ENCODE measurements around the gene SLC6A1.

The SLC6A1 gene

DNA sequence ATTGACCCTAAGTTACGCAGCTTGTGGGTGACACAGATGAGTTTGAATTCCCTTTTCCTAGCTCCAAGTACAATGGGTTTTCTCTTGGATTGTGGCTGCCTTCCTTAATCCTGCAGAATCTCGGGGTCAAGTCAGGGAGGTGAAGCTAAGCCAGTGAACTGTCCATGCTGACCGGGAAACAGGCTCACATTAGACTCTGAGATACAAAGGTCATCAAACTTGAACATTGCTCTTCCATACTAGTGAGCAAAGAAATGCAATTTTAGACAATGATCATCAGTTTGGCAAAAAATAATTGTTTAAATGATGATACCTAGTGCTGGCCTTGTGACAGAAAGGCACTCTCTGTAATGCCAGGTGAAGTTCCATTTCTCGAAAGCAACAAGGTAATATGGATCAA lies 31.6 kb downstream of the SLC6A1 start:
- no peak for DNase-seq
- no peak for ATAC-seq (replicated peaks)
- H3K27ac Mint-ChIP-seq = no peak overlapping the region
- peaks cover 0 to 11% of the 10 kb centered on the region in 2 donors for H3K9me3 Mint-ChIP-seq
- peaks cover 31 to 72% of the 10 kb centered on the region in 2 donors for H3K27me3 Mint-ChIP-seq
- H3K4me1 Mint-ChIP-seq (ENCODE audit: low read depth in 2 of 2) = peaks cover 0 to under 1% of the 10 kb centered on the region in 2 donors
- no peaks in the 10 kb centered on the region for H3K36me3 Mint-ChIP-seq (ENCODE audit: insufficient read depth)
- no peak overlapping the region for H3K4me3 Mint-ChIP-seq

DNA sequence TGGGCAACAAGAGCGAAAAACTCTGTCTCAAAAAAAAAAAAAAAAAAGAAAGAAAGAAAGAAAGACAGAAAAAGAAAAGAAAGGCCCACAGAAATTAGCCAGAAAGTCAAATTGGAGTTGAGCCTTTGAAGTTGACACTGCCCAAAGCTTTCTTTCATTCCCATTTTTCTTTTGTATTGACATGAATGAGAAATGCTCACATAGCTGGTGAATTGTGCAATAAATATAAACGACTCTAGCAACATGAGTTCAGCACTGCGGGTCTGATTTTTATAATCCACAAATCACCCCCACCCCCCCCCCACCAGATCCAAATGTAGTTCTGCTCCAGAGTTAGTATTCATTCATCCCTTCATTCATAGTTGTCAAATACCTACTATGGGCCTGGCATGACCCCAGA lies 37.4 kb downstream of the SLC6A1 start:
- H3K36me3 Mint-ChIP-seq (ENCODE audit: insufficient read depth) = no peaks in the 10 kb centered on the region
- H3K9me3 Mint-ChIP-seq = peaks cover 0 to 11% of the 10 kb centered on the region in 2 donors
- no peaks in the 10 kb centered on the region for H3K4me1 Mint-ChIP-seq (ENCODE audit: low read depth in 2 of 2)
- DNase-seq = no peak
- H3K27me3 Mint-ChIP-seq = peaks cover 43 to 49% of the 10 kb centered on the region in 2 donors
- no peak for ATAC-seq (replicated peaks)
- no peak overlapping the region for H3K27ac Mint-ChIP-seq
- H3K4me3 Mint-ChIP-seq = no peak overlapping the region

GRCh38 chr3:11033871-11034270 lies 41.3 kb downstream of the SLC6A1 start:
- DNase-seq (no peak), ATAC-seq (replicated peaks) (no peak)
- Mint-ChIP-seq H3K36me3 (ENCODE audit: insufficient read depth) (no peaks in the 10 kb centered on the region), H3K4me3 (no peak overlapping the region), H3K4me1 (ENCODE audit: low read depth in 2 of 2) (no peaks in the 10 kb centered on the region), H3K27me3 (peaks cover 47 to 54% of the 10 kb centered on the region in 2 donors), H3K9me3 (no peaks in the 10 kb centered on the region), H3K27ac (no peak overlapping the region)

DNA sequence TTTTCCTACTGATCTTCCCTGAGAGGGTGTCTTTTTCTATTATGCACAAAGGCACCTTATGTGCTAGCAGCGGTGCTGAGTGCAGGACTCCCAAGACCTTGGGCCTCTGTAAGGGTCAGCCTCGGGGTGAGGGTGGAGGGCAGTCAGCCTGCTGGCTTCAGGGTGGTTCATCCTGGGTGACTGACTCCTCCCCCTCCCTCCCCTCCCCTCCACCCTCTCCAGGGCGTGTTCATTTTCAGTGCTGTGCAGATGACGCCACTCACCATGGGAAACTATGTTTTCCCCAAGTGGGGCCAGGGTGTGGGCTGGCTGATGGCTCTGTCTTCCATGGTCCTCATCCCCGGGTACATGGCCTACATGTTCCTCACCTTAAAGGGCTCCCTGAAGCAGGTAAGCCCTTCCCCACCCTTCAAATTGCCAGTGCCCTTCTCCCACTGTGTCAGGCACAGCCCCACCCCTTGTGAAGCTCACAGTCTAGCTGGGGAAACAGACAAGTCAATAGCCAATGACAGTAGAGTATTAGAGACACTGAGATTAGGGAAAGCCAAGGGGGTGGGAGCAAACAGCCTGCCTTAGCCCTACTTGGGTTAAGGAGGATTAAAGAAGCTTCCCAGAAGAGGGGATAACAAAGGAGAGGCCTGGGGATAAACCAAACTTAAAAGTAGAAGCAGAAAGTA lies 41.9 kb downstream of the SLC6A1 start:
- no peak for ATAC-seq (replicated peaks)
- DNase-seq = no peak

DNA sequence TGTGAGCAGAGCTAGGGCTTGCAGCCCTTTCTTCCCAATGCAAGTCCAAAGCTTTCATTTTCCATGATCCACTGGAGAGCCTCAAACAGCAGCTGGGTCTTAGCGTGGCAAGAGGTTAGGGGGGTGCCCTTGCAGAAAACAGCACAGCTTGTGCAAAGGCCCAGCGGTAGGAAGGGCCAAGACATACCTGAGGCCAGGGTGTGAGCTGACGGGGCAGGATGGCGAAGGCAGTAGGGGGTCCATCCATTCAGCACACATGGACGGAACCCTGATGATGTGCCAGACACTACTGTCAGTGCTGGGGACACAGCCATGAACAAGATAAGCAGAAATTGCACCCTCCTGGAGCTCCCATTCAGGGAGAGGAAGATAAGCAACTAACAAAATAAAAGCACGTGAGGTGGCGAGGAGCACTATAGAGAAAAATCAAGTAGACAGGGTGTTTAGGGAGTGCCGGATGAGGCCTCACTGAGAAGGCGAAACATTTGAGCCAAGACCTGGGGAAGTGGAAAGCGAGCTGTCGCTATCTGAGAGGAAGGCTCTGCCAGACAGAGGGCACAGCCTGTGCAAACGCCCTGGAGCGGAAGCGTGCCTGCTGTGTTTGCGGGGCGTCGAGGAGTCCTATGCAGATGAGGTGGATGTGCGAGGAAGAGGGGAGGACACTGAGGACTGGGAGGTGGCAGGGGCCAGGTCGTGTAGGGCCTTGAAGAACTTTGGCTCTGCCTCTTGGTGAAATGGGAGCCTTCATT lies 43.4 kb downstream of the SLC6A1 start:
- Mint-ChIP-seq H3K4me3 (no peak overlapping the region), H3K4me1 (ENCODE audit: low read depth in 2 of 2) (no peaks in the 10 kb centered on the region), H3K9me3 (no peaks in the 10 kb centered on the region), H3K27ac (no peak overlapping the region), H3K27me3 (peaks cover 46 to 49% of the 10 kb centered on the region in 2 donors), H3K36me3 (ENCODE audit: insufficient read depth) (no peaks in the 10 kb centered on the region)
- DNase-seq (no peak), ATAC-seq (replicated peaks) (no peak)

More for the DNA sequence above, 41.9 kb downstream of the SLC6A1 start:
- Mint-ChIP-seq H3K36me3 (ENCODE audit: insufficient read depth) (no peaks in the 10 kb centered on the region), H3K9me3 (no peaks in the 10 kb centered on the region), H3K27ac (no peak overlapping the region), H3K4me3 (no peak overlapping the region), H3K4me1 (ENCODE audit: low read depth in 2 of 2) (no peaks in the 10 kb centered on the region), H3K27me3 (peaks cover 43 to 48% of the 10 kb centered on the region in 2 donors)

DNA sequence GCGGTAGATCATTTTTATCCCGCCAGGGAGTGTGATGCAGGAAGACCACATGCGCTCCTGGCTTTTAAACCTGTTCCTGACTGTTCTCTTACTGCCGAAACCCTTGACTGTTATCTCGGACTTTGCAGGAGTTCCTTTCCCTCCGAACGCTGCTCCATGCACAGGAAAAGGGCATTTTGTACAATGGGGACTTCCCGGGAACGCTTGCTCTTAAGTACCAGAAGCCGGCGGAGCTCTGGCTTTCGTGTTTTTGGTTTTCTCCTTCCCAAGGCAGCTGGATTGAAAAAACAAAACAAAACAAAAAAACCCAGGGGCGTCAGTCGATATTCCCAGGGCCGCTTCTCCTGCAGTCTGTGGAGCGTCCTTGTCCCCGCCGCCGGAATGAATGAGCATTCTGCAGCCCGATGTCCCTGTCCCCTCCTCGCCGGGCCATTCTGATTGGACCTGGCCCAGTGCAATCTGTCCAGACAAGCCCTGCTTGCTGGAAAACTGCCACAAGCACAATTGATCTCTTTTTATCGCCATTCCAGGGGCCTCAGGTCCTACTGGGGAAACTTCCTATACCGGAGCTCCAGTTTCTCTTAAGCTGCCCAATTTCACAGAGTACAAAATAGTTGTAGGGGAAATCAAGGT lies 44.8 kb downstream of the SLC6A1 start:
- peaks cover 46% of the 10 kb centered on the region in 2 donors for H3K27me3 Mint-ChIP-seq
- H3K27ac Mint-ChIP-seq = no peak overlapping the region
- DNase-seq (no peak), ATAC-seq (replicated peaks) (no peak)
- no peaks in the 10 kb centered on the region for H3K9me3 Mint-ChIP-seq
- H3K36me3 Mint-ChIP-seq (ENCODE audit: insufficient read depth) = no peaks in the 10 kb centered on the region
- H3K4me3 Mint-ChIP-seq = no peak overlapping the region
- H3K4me1 Mint-ChIP-seq (ENCODE audit: low read depth in 2 of 2) = no peaks in the 10 kb centered on the region

DNA sequence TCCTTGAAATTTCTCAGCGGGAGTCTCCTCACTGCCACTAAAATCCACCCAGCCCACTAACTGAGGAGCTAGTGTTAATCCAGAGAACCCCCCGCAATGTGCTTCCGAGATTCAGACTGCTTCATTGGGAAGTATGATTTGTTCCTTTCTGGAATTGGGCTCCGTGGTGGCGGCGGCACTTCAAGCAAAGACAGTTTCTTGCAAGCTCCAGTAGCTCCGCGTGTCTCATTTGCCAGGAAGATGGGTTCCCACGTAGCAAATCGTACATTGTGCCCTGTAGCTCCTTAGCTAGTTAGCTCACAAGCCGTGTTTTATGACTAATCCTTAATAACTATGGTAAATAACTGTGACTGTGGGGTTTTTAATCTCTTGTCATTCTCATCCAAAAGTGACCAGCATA lies 45.4 kb downstream of the SLC6A1 start:
- H3K9me3 Mint-ChIP-seq = no peaks in the 10 kb centered on the region
- ATAC-seq (replicated peaks) (no peak), DNase-seq (no peak)
- no peaks in the 10 kb centered on the region for H3K4me1 Mint-ChIP-seq (ENCODE audit: low read depth in 2 of 2)
- peaks cover 44 to 46% of the 10 kb centered on the region in 2 donors for H3K27me3 Mint-ChIP-seq
- no peak overlapping the region for H3K27ac Mint-ChIP-seq
- no peaks in the 10 kb centered on the region for H3K36me3 Mint-ChIP-seq (ENCODE audit: insufficient read depth)
- no peak overlapping the region for H3K4me3 Mint-ChIP-seq

GRCh38 chr3:11045536-11045935 lies 53.0 kb downstream of the SLC6A1 start:
- no peaks in the 10 kb centered on the region for H3K36me3 Mint-ChIP-seq (ENCODE audit: insufficient read depth)
- H3K27me3 Mint-ChIP-seq = peaks cover 28 to 36% of the 10 kb centered on the region in 2 donors
- no peak for ATAC-seq (replicated peaks)

DNA sequence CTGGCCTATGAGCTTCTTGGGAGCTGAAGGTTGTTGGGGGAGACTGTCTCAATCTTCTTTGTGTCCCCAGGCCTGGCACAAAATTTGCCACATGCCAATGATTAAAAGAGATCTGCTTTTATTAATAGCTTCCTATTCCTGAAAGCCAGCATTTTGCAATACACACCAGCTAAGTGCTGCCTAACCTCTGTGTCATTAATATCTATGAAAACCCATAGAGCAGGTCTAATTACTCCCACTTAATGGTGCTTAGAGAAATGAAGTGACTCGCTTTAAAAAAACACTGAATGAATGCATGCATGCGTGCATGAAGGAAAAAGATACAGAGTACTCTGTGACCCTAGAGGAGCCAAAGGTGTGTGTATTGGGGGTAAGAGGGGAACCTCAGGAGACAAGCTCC lies 55.0 kb downstream of the SLC6A1 start:
- DNase-seq (no peak), ATAC-seq (replicated peaks) (no peak)
- H3K4me1 Mint-ChIP-seq (ENCODE audit: low read depth in 2 of 2) = no peaks in the 10 kb centered on the region
- peaks cover 35 to 52% of the 10 kb centered on the region in 2 donors for H3K27me3 Mint-ChIP-seq
- H3K9me3 Mint-ChIP-seq = no peaks in the 10 kb centered on the region
- no peaks in the 10 kb centered on the region for H3K36me3 Mint-ChIP-seq (ENCODE audit: insufficient read depth)
- H3K27ac Mint-ChIP-seq = no peak overlapping the region
- H3K4me3 Mint-ChIP-seq = no peak overlapping the region

More at GRCh38 chr3:11045536-11045935, 53.0 kb downstream of the SLC6A1 start:
- H3K4me1 Mint-ChIP-seq (ENCODE audit: low read depth in 2 of 2) = no peaks in the 10 kb centered on the region
- no peaks in the 10 kb centered on the region for H3K9me3 Mint-ChIP-seq
- no peak overlapping the region for H3K27ac Mint-ChIP-seq
- no peak overlapping the region for H3K4me3 Mint-ChIP-seq
- no peak for DNase-seq

GRCh38 chr3:11050666-11051323 lies 58.2 kb downstream of the SLC6A1 start:
- Mint-ChIP-seq H3K9me3 (no peaks in the 10 kb centered on the region), H3K4me1 (ENCODE audit: low read depth in 2 of 2) (no peaks in the 10 kb centered on the region), H3K27ac (no peak overlapping the region), H3K36me3 (ENCODE audit: insufficient read depth) (no peaks in the 10 kb centered on the region), H3K4me3 (no peak overlapping the region), H3K27me3 (peaks cover 37 to 69% of the 10 kb centered on the region in 2 donors)
- ATAC-seq (replicated peaks) (no peak), DNase-seq (no peak)

DNA sequence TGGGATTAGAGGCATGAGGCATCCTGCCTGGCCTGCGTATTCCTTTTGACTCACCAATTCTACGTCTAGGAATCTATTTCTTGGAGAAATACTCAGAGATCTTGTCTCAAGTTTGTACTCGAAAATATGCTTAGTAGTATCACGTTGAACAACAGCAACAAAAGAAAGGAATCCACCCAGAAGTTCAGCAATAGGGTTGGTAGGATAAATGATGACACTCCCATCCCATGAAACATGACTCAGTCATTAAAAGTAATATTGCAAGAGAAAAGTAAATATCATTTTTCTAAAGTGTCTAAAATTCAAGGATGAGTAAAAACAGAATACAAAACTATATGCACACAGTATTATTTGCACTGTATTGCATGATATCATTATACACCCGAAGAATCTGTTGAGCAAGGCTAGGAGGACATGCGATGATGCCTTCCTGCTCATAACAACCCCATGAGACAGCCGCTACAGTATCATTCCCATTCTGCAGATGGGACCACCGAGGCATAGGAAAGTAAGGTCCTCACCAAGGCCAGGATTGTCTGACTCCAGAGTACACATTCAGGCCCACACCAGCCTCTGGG lies 61.5 kb downstream of the SLC6A1 start:
- no peaks in the 10 kb centered on the region for H3K4me1 Mint-ChIP-seq (ENCODE audit: low read depth in 2 of 2)
- no peaks in the 10 kb centered on the region for H3K36me3 Mint-ChIP-seq (ENCODE audit: insufficient read depth)
- no peak for DNase-seq
- H3K27ac Mint-ChIP-seq = no peak overlapping the region
- no peaks in the 10 kb centered on the region for H3K9me3 Mint-ChIP-seq
- no peak for ATAC-seq (replicated peaks)
- H3K27me3 Mint-ChIP-seq = peaks cover 47 to 58% of the 10 kb centered on the region in 2 donors
- H3K4me3 Mint-ChIP-seq = no peak overlapping the region

DNA sequence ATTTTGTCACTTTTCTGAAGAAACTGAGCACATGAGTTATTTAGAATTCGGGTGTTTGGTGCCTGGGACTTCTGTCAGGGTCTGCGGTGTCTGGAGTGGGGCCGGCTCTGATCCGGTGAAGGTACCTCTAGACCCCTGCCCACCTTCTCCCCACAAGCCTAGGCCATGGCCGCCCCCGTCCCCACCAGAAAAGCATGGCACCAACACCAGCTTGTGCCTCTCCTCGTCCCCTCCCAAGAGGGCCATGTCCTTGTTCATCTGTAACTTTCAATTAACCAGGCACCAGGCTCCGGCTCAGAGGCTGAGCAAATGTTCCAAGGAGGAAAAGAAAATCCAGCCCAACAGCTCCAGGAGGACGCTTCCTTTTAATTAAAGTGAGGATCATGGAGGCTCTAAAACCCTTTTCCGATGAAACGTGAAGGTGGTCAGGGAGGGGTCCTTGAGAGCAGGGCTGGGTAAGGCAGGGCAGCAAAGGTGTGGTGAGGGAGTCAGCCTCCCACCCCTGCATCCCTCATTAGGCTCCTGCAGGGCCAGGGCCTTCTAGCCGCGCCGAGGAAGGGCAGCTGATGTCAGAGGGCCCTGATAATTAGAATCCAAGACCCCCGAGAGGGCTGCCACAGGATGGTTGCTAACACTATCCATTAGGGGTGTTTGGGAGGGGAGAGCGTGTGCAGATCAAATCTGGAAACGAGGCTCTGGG lies 62.3 kb downstream of the SLC6A1 start:
- Mint-ChIP-seq H3K27me3 (peaks cover 42 to 49% of the 10 kb centered on the region in 2 donors), H3K4me1 (ENCODE audit: low read depth in 2 of 2) (no peaks in the 10 kb centered on the region), H3K36me3 (ENCODE audit: insufficient read depth) (no peaks in the 10 kb centered on the region), H3K9me3 (no peaks in the 10 kb centered on the region), H3K4me3 (no peak overlapping the region), H3K27ac (no peak overlapping the region)
- DNase-seq (no peak), ATAC-seq (replicated peaks) (no peak)

DNA sequence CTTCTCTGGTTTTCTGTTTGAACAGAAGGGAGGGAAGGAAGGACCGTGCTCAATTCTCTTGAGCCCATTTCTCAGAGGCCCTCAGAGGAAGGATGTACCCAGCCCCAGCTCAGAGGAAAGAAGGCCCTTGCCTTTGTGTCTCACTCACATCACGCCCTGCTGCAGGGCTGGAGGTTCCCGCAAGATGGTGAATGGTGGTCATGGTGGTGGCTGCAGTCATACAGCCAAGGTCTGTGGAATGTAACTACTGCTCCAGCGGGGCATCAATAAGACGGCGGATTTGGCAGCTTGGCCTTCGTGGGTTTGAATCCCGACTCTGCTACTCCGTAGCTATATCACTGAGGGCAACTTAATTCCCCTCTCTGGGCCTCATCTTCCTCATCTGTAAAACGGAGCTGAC lies 62.9 kb downstream of the SLC6A1 start:
- H3K36me3 Mint-ChIP-seq (ENCODE audit: insufficient read depth) = no peaks in the 10 kb centered on the region
- H3K4me1 Mint-ChIP-seq (ENCODE audit: low read depth in 2 of 2) = peaks cover 0 to 4% of the 10 kb centered on the region in 2 donors
- H3K27ac Mint-ChIP-seq = no peak overlapping the region
- no peak overlapping the region for H3K4me3 Mint-ChIP-seq
- no peaks in the 10 kb centered on the region for H3K9me3 Mint-ChIP-seq
- no peak for DNase-seq
- ATAC-seq (replicated peaks) = no peak
- peaks cover 37 to 43% of the 10 kb centered on the region in 2 donors for H3K27me3 Mint-ChIP-seq

Data from effector memory CD8-positive, alpha-beta T cell (primary cell).